Measurements from ENCODE around the gene TMEM200B. TPM values are rescaled to one million over a fixed set of nuclear protein-coding genes. Genes with fewer than 3 reads are reported as not detected.

Gene TMEM200B
- total and polyA plus RNA-seq, 2 donors (not counting 1 experiment from before 2014, with no cell fraction given), result not detected

GRCh38 chr1:29083317-29084195 lies 40.1 kb downstream of the TMEM200B start:
- H3K27ac ChIP-seq (ENCODE audit: low read length in 2 of 2), result peak overlapping the region in 1 of 2 donors; percentile 12
- ChIA-PET CTCF (interaction anchor here (3.1 kb wide), 1 partner anchor 119 kb away, joined by 8 read pairs; no protein-coding TSS in a partner anchor), POLR2A (no interaction called here)
- peaks cover 3 to 14% of the 10 kb centered on the region in 2 experiments for H3K36me3 ChIP-seq (replicated peaks in 1 of 2; ENCODE audit: control extremely low read depth in 1 of 2, control insufficient read depth in 1 of 2, extremely low read depth in 1 of 2, insufficient read depth in 2 of 2, low read length in 1 of 2)
- H2AFZ ChIP-seq (ENCODE audit: insufficient read depth, low read depth, low read length, poor library complexity, severe bottlenecking), result no peak overlapping the region
- no peak overlapping the region for H3K4me3 ChIP-seq (ENCODE audit: control extremely low read depth in 1 of 5, extremely low read depth in 1 of 5, insufficient read depth in 1 of 5, low read depth in 2 of 5, low read length in 4 of 5)
- TF ChIP-seq CTCF (IDR thresholded peaks at IDR 0.05) (no peak), EZH2 (IDR thresholded peaks at IDR 0.05; ENCODE audit: borderline replicate concordance, insufficient read depth, low read depth, low read length, poor library complexity, severe bottlenecking) (no peak)
- no peaks in the 10 kb centered on the region for H4K20me1 ChIP-seq (ENCODE audit: control insufficient read depth, insufficient read depth, low read length, poor library complexity, severe bottlenecking)
- no peaks in the 10 kb centered on the region for H3K27me3 ChIP-seq (replicated peaks in 1 of 4; ENCODE audit: control extremely low read depth in 1 of 4, control insufficient read depth in 3 of 4, insufficient read depth in 4 of 4, low read length in 3 of 4)
- no CpG with 5 or more reads among the region's 3 CpGs for WGBS (ENCODE audit: insufficient coverage)
- H3K9me3 Mint-ChIP-seq (ENCODE audit: insufficient read depth), result no peaks in the 10 kb centered on the region
- H3K4me1 Mint-ChIP-seq, result no peaks in the 10 kb centered on the region
- no peak overlapping the region for H3K4me3 Mint-ChIP-seq
- intact Hi-C loops (cut with micrococcal nuclease), result no loop called here
- no peak overlapping the region for H3K4me2 ChIP-seq (replicated peaks; ENCODE audit: low read depth, low read length, poor library complexity, severe bottlenecking)
- no peak for DNase-seq
- no peaks in the 10 kb centered on the region for H3K79me2 ChIP-seq (ENCODE audit: control insufficient read depth, insufficient read depth, low read length)
- H3K27ac Mint-ChIP-seq, result no peak overlapping the region
- no peak overlapping the region for H3K9ac ChIP-seq (ENCODE audit: low read length)
- no peaks in the 10 kb centered on the region for H3K4me1 ChIP-seq (ENCODE audit: control insufficient read depth in 2 of 2, insufficient read depth in 2 of 2, low read length in 2 of 2)
- H3K27me3 Mint-ChIP-seq, result no peaks in the 10 kb centered on the region
- no peak for ATAC-seq (ENCODE audit: low read depth)
- H3K9me3 ChIP-seq (ENCODE audit: control extremely low read depth in 1 of 3, control insufficient read depth in 2 of 3, insufficient read depth in 1 of 3, low read length in 2 of 3), result no peaks in the 10 kb centered on the region

GRCh38 chr1:29082519-29082918 lies 41.2 kb downstream of the TMEM200B start:
- H2AFZ ChIP-seq (ENCODE audit: insufficient read depth, low read depth, low read length, poor library complexity, severe bottlenecking), result no peak overlapping the region
- Mint-ChIP-seq H3K4me3 (no peak overlapping the region), H3K9me3 (ENCODE audit: insufficient read depth) (no peaks in the 10 kb centered on the region), H3K27ac (no peak overlapping the region), H3K4me1 (no peaks in the 10 kb centered on the region), H3K27me3 (no peaks in the 10 kb centered on the region)
- TF ChIP-seq EZH2 (IDR thresholded peaks at IDR 0.05; ENCODE audit: borderline replicate concordance, insufficient read depth, low read depth, low read length, poor library complexity, severe bottlenecking), result no peak
- ATAC-seq (ENCODE audit: low read depth), result no peak
- H3K36me3 ChIP-seq (replicated peaks in 1 of 2; ENCODE audit: control extremely low read depth in 1 of 2, control insufficient read depth in 1 of 2, extremely low read depth in 1 of 2, insufficient read depth in 2 of 2, low read length in 1 of 2), result peaks cover 3 to 15% of the 10 kb centered on the region in 2 experiments
- DNase-seq, result no peak
- H3K79me2 ChIP-seq (ENCODE audit: control insufficient read depth, insufficient read depth, low read length), result no peaks in the 10 kb centered on the region
- ChIA-PET CTCF (interaction anchor here (0.6 to 3.1 kb wide), 2 partner anchors 120 to 1298 kb away, joined by 3 to 8 read pairs; no protein-coding TSS in a partner anchor), POLR2A (no interaction called here)
- no peak overlapping the region for H3K4me3 ChIP-seq (ENCODE audit: control extremely low read depth in 1 of 5, extremely low read depth in 1 of 5, insufficient read depth in 1 of 5, low read depth in 2 of 5, low read length in 4 of 5)
- no peaks in the 10 kb centered on the region for H4K20me1 ChIP-seq (ENCODE audit: control insufficient read depth, insufficient read depth, low read length, poor library complexity, severe bottlenecking)
- WGBS (ENCODE audit: insufficient coverage), result no CpG with 5 or more reads among the region's 3 CpGs
- no peak overlapping the region for H3K27ac ChIP-seq (ENCODE audit: low read length in 2 of 2)
- no peak overlapping the region for H3K9ac ChIP-seq (ENCODE audit: low read length)
- no peaks in the 10 kb centered on the region for H3K4me1 ChIP-seq (ENCODE audit: control insufficient read depth in 2 of 2, insufficient read depth in 2 of 2, low read length in 2 of 2)
- H3K9me3 ChIP-seq (ENCODE audit: control extremely low read depth in 1 of 3, control insufficient read depth in 2 of 3, insufficient read depth in 1 of 3, low read length in 2 of 3), result no peaks in the 10 kb centered on the region
- intact Hi-C loops (cut with micrococcal nuclease), result no loop called here
- no peaks in the 10 kb centered on the region for H3K27me3 ChIP-seq (replicated peaks in 1 of 4; ENCODE audit: control extremely low read depth in 1 of 4, control insufficient read depth in 3 of 4, insufficient read depth in 4 of 4, low read length in 3 of 4)
- H3K4me2 ChIP-seq (replicated peaks; ENCODE audit: low read depth, low read length, poor library complexity, severe bottlenecking), result no peak overlapping the region

All from B cell (primary cell).